GM23248 (cell line): Measurements from ENCODE around the gene MBOAT1. TPM values are rescaled to one million over a fixed set of nuclear protein-coding genes. Genes with fewer than 3 reads are reported as not detected.

ENCODE experiments used
- DNase-seq: peaks from one replicate; pipeline ENCODE4 v3.0.0-alpha.2; 2015
- H2AFZ ChIP-seq: fragments of 200-600 bp; sonication (generic); 2 replicates; pipeline ENCODE4 v1.6.1; 2016; ENCODE audit warnings: antibody characterized with exemption
- H3F3A ChIP-seq: fragments of 200-600 bp; sonication (generic); 2 replicates; pipeline ENCODE4 v1.6.1; 2016; ENCODE audit warnings: mild to moderate bottlenecking, antibody characterized with exemption, mixed run types; ENCODE audit not compliant: insufficient read depth
- H3K27ac ChIP-seq: fragments of 200-600 bp; sonication (generic); 2 replicates; pipeline ENCODE4 v1.5.1; 2016; ENCODE audit warnings: mild to moderate bottlenecking
- H3K27me3 ChIP-seq: fragments of 200-600 bp; sonication (generic); replicated peaks from 2 replicates; pipeline ENCODE4 v1.6.1; 2016; ENCODE audit warnings: mild to moderate bottlenecking; ENCODE audit not compliant: insufficient read depth
- H3K36me3 ChIP-seq: fragments of 200-600 bp; sonication (generic); 2 replicates; pipeline ENCODE4 v1.6.1; 2016; ENCODE audit warnings: low read depth, mild to moderate bottlenecking
- H3K4me1 ChIP-seq: fragments of 200-600 bp; sonication (generic); 2 replicates; pipeline ENCODE4 v1.6.1; 2016; ENCODE audit warnings: mild to moderate bottlenecking; ENCODE audit not compliant: insufficient read depth
- H3K4me2 ChIP-seq: fragments of 200-600 bp; sonication (generic); one replicate; pipeline ENCODE4 v1.6.1; 2016; ENCODE audit warnings: mild to moderate bottlenecking; ENCODE audit not compliant: unreplicated experiment
- H3K4me3 ChIP-seq: fragments of 200-600 bp; sonication (generic); 2 replicates; pipeline ENCODE4 v1.5.1; 2016; ENCODE audit warnings: mild to moderate bottlenecking
- H3K79me2 ChIP-seq: fragments of 200-600 bp; sonication (generic); 2 replicates; pipeline ENCODE4 v1.6.1; 2016; ENCODE audit warnings: mild to moderate bottlenecking; ENCODE audit not compliant: insufficient read depth
- H3K9ac ChIP-seq: fragments of 200-600 bp; sonication (generic); 2 replicates; pipeline ENCODE4 v1.6.1; 2016; ENCODE audit warnings: mild to moderate bottlenecking
- H3K9me2 ChIP-seq: fragments of 200-600 bp; sonication (generic); 2 replicates; pipeline ENCODE4 v1.6.1; 2016; ENCODE audit warnings: mixed run types, mild to moderate bottlenecking, moderate library complexity; ENCODE audit not compliant: insufficient read depth
- H3K9me3 ChIP-seq: fragments of 200-600 bp; sonication (generic); one replicate; pipeline ENCODE4 v1.6.1; 2017; ENCODE audit warnings: low read depth
- H4K20me1 ChIP-seq: fragments of 200-600 bp; sonication (generic); 2 replicates; pipeline ENCODE4 v1.6.0; 2016; ENCODE audit not compliant: insufficient read depth
- EZH2 ChIP-seq: fragments of 200-600 bp; sonication (generic); IDR thresholded peaks from 2 replicates; pipeline ENCODE4 v1.6.1; 2018; ENCODE audit warnings: antibody characterized with exemption, mild to moderate bottlenecking; ENCODE audit not compliant: insufficient read depth, poor library complexity, severe bottlenecking
- EZH2phosphoT487 ChIP-seq: fragments of 200-600 bp; sonication (generic); IDR thresholded peaks from 2 replicates; pipeline ENCODE4 v1.6.1; 2018; ENCODE audit warnings: antibody characterized with exemption, moderate library complexity, mild to moderate bottlenecking, low read depth; ENCODE audit not compliant: insufficient read depth
- WGBS, 2 experiments: methylation state at CpG; one replicate each; pipeline ENCODE4 v1.1.6; 2015 to 2017; ENCODE audit warnings: low lambda C conversion rate in 2 of 2, low coverage in 1 of 2; ENCODE audit errors: missing lambda C conversion rate in 2 of 2; 5-methylcytosine and 5-hydroxymethylcytosine counted together
- in situ Hi-C: fragments of 300-500 bp; cut with MboI; formaldehyde crosslinking; loops from 2 replicates; pipeline ENCODE4 v1.15.0; 2020
- polyA plus RNA-seq: library from polyadenylated mRNA; unstranded; fragments of >200 nt; fragmentation: Nextera tagmentation; extraction: Ambion mirVana; gene quantifications from 2 replicates; pipeline ENCODE4 v1.2.1, GENCODE V29; 2016
- total RNA-seq: library from RNA; depleted of rRNA; stranded (reverse); fragments of >200 nt; shearing (Covaris generic); gene quantifications from 2 replicates; pipeline ENCODE4 v1.2.3, GENCODE V29; 2014

MBOAT1 gene
- total and polyA plus RNA-seq, 2 experiments from 2014 or later, result 1.8 to 4.0 TPM

GRCh38 chr6:20115246-20115980 lies 96.9 kb downstream of the MBOAT1 start:
- no peaks in the 10 kb centered on the region for H3K27me3 ChIP-seq
- H3K4me1 ChIP-seq, result no peaks in the 10 kb centered on the region
- no peaks in the 10 kb centered on the region for H4K20me1 ChIP-seq
- no peak overlapping the region for H2AFZ ChIP-seq
- no peaks in the 10 kb centered on the region for H3F3A ChIP-seq
- DNase-seq, result no peak
- no peak overlapping the region for H3K4me2 ChIP-seq
- in situ Hi-C loops, result no loop called here
- no peak for TF ChIP-seq EZH2
- TF ChIP-seq EZH2phosphoT487, result no peak
- no peak overlapping the region for H3K9ac ChIP-seq
- 66% methylated on average over 9 of the region's 9 CpGs for WGBS, 2 experiments
- no peaks in the 10 kb centered on the region for H3K9me2 ChIP-seq
- H3K79me2 ChIP-seq, result no peaks in the 10 kb centered on the region
- no peaks in the 10 kb centered on the region for H3K9me3 ChIP-seq
- no peak overlapping the region for H3K4me3 ChIP-seq
- no peak overlapping the region for H3K27ac ChIP-seq
- no peaks in the 10 kb centered on the region for H3K36me3 ChIP-seq

GRCh38 chr6:20113649-20114224 lies 98.5 kb downstream of the MBOAT1 start:
- 93 to 95% methylated on average over 2 of the region's 2 CpGs for WGBS, 2 experiments
- Histone ChIP-seq H3F3A (no peaks in the 10 kb centered on the region), H3K9ac (no peak overlapping the region)

GRCh38 chr6:20112841-20113240 lies 99.4 kb downstream of the MBOAT1 start:
- H3K27ac ChIP-seq, result no peak overlapping the region
- no peak overlapping the region for H3K4me3 ChIP-seq
- WGBS, 2 experiments, result 97 to 99% methylated on average over 5 of the region's 5 CpGs
- no peaks in the 10 kb centered on the region for H3F3A ChIP-seq
- no peak for TF ChIP-seq EZH2phosphoT487
- no peak for TF ChIP-seq EZH2
- no peaks in the 10 kb centered on the region for H3K27me3 ChIP-seq
- H3K79me2 ChIP-seq, result no peaks in the 10 kb centered on the region
- H3K36me3 ChIP-seq, result no peaks in the 10 kb centered on the region
- H3K4me2 ChIP-seq, result no peak overlapping the region
- H3K4me1 ChIP-seq, result no peaks in the 10 kb centered on the region
- H3K9me3 ChIP-seq, result no peaks in the 10 kb centered on the region
- no peak overlapping the region for H3K9ac ChIP-seq
- in situ Hi-C loops, result no loop called here
- H4K20me1 ChIP-seq, result no peaks in the 10 kb centered on the region
- no peak overlapping the region for H2AFZ ChIP-seq
- no peak for DNase-seq
- H3K9me2 ChIP-seq, result no peaks in the 10 kb centered on the region

More at GRCh38 chr6:20113649-20114224, 98.5 kb downstream of the MBOAT1 start:
- Histone ChIP-seq H3K27me3 (no peaks in the 10 kb centered on the region), H3K27ac (no peak overlapping the region), H3K9me3 (no peaks in the 10 kb centered on the region), H3K4me3 (no peak overlapping the region), H3K4me1 (no peaks in the 10 kb centered on the region), H3K36me3 (no peaks in the 10 kb centered on the region), H2AFZ (no peak overlapping the region), H4K20me1 (no peaks in the 10 kb centered on the region), H3K9me2 (no peaks in the 10 kb centered on the region), H3K79me2 (no peaks in the 10 kb centered on the region), H3K4me2 (no peak overlapping the region)
- in situ Hi-C loops, result no loop called here
- no peak for DNase-seq
- TF ChIP-seq EZH2phosphoT487 (no peak), EZH2 (no peak)

- in situ Hi-C loops, result no loop called here
- H3K79me2 ChIP-seq, result no peaks in the 10 kb centered on the region
- H3K9ac ChIP-seq, result no peak overlapping the region
- H3K4me1 ChIP-seq, result no peaks in the 10 kb centered on the region
- H2AFZ ChIP-seq, result no peak overlapping the region
- WGBS, 2 experiments, result 96% methylated on average over 5 of the region's 5 CpGs
- no peaks in the 10 kb centered on the region for H3K9me3 ChIP-seq
- no peak overlapping the region for H3K4me2 ChIP-seq
- H3K27ac ChIP-seq, result no peak overlapping the region
- H4K20me1 ChIP-seq, result no peaks in the 10 kb centered on the region
- H3F3A ChIP-seq, result no peaks in the 10 kb centered on the region
- TF ChIP-seq EZH2 (no peak), EZH2phosphoT487 (no peak)
- H3K4me3 ChIP-seq, result no peak overlapping the region
- H3K36me3 ChIP-seq, result no peaks in the 10 kb centered on the region
- no peaks in the 10 kb centered on the region for H3K9me2 ChIP-seq
- no peaks in the 10 kb centered on the region for H3K27me3 ChIP-seq
- no peak for DNase-seq
Observed at GRCh38 chr6:20112241-20112640, 100.0 kb downstream of the MBOAT1 start.

GRCh38 chr6:20110478-20110877 lies 101.8 kb downstream of the MBOAT1 start:
- Histone ChIP-seq H3K27ac (no peak overlapping the region), H4K20me1 (no peaks in the 10 kb centered on the region), H3K79me2 (no peaks in the 10 kb centered on the region), H3K36me3 (no peaks in the 10 kb centered on the region), H3K4me1 (no peaks in the 10 kb centered on the region), H3K4me3 (no peak overlapping the region), H3F3A (no peaks in the 10 kb centered on the region), H3K9me2 (no peaks in the 10 kb centered on the region), H3K4me2 (no peak overlapping the region), H3K9me3 (no peaks in the 10 kb centered on the region), H3K9ac (no peak overlapping the region), H2AFZ (no peak overlapping the region), H3K27me3 (no peaks in the 10 kb centered on the region)
- no peak for DNase-seq
- no peak for TF ChIP-seq EZH2phosphoT487
- TF ChIP-seq EZH2, result no peak
- in situ Hi-C loops, result no loop called here
